ENCODE data around the gene SGTA.

SGTA gene

DNA sequence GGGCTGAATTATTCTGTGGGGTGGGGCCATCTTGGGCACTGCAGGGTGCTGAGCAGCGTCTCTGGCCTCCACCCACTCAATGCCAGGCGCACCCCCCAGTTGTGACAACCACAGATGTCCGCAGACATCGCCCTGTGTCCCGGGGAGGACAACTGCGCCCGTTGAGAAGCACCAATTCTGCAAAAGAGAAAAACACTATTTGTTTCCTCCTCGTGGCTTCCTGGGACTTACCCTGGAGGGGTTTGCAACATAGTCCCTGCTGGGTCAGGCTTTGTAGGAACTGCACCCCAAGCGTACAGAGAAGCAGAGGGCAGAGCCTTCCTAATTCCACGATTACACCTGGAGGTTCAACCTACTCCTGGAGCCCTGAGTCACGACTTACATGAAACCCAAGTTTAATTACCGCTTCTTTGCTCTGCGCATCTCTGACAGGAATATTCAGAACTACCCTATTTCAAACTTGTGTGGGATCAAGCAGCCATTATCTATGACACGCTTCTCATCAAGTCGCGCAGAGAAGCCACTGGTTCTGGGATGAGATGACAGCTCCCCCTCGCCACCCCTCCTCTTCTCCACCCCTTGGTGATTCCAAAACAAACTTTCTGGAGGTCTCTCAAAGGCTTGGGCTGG is 32.1 kb downstream of the SGTA start:
- no peak for DNase-seq (ENCODE audit: low read depth)

DNA sequence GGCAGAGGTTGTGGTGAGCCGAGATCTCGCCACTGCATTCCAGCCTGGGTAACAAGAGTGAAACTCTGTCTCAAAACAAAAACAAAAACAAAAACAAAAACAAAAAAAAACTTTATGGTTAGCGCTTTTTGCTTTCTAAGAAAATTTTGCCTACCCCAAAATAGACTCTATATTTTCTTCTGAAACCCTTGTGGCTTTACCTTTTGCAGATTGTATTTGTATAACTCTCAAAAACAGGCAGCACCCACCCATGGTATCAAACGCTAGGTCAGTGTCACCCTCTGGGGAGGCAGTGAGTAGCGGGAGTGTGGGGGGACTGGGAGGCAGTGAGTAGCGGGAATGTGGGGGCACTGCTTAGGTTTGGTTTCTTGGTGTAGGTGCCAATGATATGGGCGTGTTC is 35.7 kb downstream of the SGTA start:
- no peak for DNase-seq (ENCODE audit: low read depth)

DNA sequence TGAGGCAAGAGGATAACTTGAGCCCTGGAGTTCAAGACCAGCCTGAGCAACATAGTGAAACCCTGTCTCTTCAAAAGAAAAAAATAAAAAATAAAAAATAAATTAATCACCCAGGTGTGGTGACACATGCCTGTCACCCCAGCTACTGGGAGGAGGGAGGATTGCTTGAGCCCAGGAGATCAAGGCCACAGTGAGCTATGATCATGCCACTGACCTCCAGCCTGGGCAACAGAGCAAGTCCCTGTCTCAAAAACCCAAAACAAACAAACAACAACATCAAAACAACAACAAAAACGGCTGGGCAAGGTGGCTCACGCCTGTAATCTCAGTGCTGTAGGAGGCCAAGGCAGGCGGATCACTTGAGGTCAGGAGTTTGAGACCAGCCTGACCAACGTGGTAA is 39.0 kb downstream of the SGTA start:
- no peak for DNase-seq (ENCODE audit: low read depth)

DNA sequence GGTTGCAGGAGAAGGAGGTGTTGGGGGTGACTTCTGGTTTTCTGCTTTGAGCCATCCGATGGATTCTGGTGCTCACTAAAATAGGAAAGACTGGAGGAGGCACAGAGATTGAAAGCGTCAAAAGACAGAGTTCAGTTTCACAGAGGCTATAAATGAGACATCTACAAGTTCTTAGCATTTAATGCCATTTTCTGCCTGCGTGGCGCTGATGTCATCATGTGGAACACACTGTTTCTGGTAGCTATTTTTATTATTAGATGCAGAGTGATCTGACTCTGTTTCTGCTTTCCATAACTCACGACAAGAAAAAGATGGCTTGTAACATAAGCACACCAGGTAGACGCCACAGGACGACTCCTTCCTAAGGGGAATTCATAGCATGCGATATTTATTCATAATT is 40.0 kb downstream of the SGTA start:
- DNase-seq (ENCODE audit: low read depth) = no peak

DNA sequence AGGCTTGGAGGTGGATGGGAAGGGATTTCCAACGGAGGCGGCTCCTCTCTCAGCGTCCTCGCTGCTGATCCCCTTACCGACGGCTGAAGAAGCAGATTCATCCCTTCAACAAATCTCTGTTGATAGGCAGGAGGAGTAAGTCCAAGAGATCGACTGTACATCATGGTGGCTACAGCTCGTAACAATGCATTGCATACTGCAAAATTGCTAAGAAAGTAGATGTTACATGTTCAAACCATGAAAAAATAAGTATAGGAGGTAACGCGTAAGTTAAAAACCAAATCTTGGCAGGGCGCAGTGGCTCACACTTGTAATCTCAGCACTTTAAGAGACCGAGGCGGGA is 42.8 kb downstream of the SGTA start:
- DNase-seq (ENCODE audit: low read depth) = no peak

DNA sequence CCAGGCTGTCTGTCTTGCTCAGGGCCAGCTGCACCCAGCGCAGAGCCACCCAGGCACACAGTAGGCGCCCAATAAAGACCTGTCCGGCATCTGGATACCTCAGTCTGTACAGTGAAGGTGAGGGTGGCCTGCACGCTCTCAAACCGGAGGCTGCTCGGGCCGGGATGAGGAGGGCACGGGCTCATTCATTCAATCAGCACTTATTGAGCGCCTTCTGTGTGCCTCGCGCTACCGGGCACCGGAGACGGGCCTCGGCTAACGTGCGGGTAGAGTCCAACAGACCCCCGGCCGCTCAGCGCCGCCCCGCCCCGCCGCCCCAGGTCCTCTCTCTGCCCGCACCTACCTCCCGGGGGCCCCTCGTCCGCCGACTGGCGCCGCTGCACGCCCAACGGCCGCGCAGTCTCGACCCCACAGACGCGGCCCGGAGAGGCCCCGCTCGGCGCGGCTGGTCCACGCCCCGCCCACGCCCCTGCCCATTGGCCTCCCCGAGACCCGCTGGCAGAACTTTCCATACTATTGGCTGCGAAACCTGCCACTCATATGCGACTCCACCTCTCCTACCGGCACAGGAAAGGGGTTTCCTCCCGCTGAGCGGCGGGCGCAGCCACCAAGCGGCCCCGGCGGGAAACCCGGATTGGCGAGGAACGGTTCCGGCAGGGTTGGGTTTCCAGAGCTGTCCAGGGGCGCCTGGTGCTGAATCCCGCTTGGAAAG is 43.3 kb downstream of the SGTA start, which contains the start of gene SLC39A3:
TSS of gene SLC39A3 (minus strand) at position 416 of the 712 bp plus-strand sequence. CDS start 2,760 bp downstream, outside the sequence.
- DNase-seq (ENCODE audit: low read depth) = peak; percentile 96

DNA sequence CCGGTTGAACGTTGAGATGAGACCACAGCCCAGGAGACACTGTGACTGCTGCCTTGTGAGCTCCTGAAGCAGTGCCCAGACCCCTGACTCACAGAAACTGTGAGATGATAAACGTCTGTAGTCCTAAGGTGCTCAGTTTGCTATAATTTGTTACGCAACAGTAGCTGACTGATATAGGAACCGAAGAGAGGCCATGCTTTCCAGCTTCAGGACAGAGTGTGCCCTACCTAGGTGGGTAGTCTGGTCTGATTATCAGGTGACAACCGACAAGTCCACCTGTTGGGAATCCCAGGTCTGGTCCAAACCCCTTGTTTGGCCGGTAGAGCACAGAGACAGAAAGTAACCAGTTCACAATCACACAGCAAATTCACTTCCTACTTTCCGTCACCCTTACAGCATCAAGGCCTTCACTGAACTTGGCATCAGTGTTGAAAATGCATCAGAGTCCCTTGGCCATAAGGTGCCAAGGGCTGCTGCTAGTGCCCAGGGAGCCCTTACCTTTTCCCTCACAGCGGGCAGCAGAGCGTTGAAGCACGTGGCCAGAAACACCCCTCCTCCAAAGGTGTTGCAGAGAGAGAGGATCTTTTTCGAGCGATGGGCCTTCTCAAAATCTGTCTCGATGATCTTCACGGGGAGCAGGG is 46.4 kb downstream of the SGTA start:
- no peak for DNase-seq (ENCODE audit: low read depth)

DNA sequence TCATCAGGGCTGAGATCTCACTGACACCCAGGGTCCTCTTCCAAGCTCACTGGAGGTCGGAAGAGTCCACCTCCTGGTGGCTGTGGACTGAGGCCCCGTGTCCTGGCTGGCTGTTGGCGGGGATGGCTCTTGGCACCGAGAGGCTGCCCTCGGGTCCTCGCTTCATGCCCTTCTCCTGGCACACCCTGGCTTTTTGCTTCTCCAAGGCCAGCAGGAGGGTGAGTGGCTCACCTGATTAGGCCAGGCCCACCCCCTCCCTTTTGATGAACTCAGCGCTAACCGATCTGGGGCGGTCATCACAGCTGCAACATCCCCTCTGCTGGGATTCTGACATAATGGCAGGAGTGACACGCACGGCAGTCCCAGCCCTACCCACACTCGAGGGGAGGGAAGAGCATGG is 47.7 kb downstream of the SGTA start:
- DNase-seq (ENCODE audit: low read depth) = no peak

DNA sequence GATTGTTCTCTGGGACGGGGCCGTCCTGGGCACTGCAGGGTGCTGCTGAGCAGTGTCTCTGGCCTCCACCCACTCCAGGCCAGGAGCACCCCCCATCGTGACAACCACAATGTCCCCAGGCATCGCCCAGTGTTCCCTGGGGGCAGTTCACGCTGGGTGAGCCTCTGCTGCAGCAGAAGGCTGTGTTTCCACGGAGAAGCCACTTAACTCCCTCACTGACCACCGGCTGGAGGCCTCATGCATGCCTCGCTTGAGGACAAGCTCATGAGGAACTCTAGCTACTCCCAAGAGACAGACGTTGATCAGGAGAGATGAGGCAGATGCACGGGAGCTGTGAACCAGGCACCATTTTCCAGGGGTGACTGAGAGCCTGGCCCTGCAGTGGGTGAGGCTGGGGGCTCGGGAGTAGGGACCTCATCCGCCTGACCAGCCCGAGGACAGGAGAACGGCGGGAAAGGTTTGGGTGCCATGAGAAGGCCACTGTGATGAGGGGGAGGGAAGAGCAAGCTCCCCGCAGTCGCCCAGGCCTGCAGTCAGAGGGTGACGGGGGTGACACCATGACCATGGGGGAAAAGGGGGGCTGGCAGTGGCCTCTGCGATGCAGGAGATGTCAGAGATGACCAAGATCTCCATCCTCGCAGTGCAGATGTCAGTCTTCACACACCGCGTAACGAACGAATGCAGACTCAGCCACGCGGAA is 48.3 kb downstream of the SGTA start:
- no peak for DNase-seq (ENCODE audit: low read depth)

DNA sequence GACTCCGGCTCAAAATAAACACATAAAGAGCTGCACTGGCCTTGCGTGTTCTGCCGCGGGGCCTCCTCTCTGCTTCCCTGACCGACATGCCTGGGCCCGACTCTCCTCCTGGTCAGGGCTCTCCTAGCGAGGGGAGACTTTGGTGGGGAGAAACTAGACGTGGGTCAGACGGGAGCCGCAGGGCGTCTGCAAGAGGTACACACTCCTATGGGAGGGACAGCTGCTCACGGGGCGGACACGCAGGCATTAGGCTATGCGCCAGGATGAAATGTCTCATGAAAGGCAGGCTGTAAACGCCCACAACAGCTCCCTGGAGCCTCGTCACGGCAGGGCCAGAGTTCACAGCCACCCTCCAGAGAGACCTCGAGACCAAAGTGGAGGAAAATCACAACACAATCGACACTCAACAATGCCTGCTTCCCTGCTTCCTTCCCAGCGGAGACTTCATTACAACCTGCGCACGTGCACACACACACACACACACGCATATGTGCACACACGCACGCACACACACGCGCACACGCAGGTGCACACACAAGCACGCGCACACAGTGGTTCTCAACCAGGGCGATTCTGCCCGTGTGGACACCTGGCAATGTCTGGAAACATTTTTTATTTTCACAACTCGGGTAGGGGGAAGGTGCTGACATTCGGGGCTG is 49.0 kb downstream of the SGTA start:
- no peak for DNase-seq (ENCODE audit: low read depth)

DNA sequence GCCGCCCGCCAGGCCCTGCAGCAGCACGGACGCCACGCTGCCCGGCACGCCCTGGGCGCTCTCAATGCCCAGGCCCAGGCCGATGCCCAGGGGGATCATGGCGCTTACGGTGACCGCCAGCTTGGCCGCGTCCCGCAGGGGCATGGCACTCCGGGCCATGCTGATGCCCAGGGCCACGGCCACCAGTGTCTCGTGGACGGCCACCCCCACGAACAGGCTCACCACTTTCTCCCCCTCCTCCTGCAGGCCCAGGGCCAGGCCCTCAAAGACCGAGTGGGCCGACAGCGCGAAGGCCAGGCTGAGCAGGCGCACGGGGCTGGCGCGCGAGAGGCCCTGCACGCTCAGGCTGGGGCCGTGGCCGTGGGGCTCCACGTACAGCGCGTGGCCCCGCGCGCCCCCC is 50.2 kb downstream of the SGTA start:
- no peak for DNase-seq (ENCODE audit: low read depth)

DNA sequence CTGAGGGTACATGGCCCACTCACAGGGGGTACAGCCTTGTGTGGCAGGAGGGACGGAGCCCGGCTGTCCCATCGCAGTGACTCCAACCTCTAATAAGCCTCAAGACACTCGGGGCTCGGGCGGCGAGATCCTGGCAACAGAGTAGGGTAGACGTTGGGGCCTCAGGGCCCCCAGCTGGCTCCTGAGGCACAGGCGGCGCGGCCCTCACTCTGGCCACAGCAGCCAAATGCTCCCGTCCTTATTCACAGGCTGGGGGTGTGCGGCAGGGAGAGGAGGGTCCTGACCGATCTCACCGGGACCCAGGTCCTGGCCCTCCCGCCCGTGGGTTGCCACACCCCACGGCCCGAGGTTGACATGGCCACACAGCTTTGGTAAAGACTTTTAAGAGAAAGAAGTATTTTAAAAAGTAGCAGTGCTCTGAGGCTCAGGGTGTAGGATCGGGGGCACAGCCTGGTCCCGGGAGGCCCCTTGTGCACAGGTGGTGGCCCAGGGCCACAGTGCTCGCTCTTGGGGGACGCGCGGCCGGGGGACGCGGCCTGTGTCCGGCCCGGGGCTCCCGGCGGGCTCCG is 50.8 kb downstream of the SGTA start:
- DNase-seq (ENCODE audit: low read depth) = no peak

DNA sequence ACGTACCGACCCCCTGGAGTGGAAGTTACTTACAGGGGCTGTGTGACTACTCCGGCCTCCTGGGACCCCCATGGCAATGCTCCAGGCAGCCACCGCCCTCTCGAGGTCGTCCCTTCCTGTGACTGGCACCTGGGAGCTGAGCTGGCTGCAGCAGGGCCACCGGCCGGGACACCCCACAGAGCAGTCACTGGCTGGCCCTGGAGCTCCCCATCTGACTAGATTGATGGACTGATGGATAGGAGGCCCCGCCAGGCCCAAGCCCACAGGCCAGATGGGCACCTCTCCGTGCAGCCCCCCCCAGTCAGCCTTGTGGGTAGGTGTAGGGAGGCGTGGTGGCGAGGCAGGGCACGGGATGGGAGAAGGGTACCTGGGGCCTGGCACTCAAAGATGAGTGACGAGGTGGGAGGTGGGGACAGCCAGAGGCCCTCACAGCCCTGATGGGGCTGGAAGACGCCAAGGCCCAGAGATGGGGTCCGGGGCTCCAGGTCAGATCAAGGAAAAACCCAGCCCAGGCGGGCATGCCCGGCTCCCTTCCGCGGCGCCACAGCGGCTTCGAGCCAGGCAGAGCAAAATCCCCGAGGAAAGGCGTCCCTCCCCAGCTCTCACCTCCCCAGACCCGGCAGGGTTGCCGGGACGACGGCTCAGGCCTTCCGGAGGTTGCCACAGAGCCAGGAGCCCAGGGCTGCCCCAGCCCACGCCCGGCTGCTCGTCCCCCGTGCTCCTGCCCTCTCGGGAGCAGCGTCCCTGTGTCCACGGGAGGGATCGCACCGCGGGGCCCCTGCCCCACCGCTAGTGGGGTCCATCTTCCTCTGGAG is 51.7 kb downstream of the SGTA start:
- no peak for DNase-seq (ENCODE audit: low read depth)

DNA sequence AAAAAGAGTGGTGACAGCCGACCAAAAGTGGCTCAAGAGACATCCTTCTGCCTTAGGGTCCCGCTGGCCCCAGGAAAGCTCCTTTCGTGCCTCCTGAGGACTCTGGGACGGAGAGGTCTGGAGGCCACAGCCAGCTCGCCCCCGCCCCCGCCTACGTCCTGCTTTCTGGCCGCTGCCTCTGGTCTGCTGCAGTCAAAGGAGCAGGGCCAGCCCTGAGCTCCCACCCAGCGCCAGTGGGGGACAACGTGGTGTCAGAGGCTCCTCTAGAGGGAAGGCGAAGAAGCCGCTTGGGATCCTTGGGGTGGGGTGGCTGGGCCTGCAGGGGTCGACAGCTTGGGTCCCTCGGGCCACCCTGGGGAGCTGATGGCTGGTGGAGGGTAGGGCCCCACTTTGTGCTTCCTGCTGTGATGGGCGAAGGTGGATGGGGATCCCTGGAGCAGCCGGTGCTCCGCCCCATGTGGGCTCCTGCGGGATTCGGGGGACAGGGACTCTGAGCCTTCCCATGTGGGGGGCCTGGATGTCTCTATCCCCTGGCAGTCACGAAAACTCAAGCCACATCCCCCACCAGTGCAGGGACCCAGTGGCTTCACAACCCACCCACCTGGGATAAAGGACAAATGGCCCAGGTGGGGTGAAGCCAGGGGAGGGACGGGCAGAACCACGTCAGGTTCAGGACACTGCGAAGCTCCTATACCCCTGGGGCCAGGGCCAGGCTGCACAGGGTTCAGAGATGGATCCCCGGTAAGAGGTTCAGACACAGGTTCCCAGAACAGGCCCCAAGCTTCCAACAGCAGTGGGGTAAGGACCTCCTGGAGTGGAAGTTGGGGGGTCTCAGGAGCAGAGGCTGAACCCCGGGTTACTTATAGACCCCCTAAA is 52.9 kb downstream of the SGTA start:
- no peak for DNase-seq (ENCODE audit: low read depth)

DNA sequence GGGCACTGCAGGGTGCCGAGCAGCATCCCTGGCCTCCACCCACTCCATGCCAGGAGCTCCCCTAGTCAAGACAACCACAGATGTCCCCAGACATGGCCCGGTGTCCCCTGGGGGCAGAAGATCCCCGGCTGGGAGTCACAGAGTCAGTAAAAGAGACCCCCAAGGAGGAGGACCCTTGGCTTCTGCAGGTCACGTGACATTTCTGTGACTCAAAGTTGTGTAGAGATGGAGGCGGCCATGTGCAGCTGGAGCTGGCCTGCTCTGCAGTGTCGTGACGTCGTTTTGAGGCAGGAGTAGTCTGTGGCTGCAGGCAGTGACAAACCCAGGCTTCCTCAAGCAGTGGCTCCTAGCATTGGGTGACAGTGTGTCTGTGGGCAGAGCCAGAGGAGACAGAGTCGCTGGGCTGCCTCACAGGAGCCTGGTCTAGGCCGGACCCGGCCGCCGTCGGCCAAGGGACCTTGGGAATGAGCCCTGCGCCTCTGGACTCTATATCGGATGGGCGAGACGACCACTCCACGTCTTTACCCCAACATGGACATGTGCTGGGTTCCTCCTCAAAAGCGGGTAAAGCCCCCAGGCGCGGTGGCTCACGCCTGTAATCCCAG is 54.2 kb downstream of the SGTA start:
- DNase-seq (ENCODE audit: low read depth) = no peak

DNA sequence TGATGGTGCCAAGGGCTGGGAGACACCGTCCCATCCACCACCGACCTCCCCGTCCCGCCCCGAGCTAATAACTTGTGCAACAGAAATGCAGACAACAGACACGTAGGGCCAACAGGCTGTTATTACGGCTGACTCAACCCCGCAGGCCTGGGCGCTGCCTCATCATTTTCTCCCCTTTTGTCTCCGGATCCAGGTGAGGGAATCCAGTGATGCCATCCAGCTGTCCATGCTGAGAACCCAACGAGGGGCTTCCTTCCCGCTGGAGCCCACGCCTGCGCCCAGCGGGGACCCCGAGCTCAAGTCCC is 55.5 kb downstream of the SGTA start:
- no peak for DNase-seq (ENCODE audit: low read depth)

DNA sequence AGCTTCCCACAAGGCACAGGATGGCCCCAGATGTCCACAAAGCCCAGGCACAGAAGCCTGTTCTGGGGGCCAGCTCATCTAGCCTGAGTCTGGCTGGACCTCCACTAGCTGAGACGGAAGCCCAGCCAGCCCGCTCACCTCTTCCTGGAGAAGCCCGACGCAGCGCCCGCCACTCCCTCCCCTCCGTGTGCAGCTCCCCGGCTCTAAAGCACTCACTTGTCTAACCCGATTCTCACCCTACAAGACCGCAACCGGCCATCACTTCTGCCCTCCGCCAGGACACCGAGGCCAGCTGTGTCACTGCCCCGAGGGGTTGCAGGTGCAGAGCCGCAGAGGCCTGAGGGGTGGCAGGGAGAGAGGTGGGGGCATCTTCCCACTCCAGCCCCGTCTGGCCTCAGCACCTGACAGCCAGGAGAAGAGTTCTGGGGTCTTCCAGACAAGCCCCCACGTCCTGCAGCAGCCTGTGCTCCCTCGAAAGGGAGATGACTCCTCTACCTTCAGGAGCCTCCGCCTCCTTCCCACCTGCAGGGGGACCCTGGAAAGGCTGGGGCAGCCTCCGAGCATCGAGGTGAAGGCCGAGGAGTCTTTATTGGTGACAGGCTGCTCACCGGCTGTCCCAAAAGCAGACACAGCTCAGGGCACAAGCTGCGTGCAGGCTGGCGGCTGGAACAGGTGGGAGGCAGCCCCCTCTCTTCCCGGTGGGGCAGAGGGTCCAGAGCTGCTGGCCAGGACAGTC is 56.0 kb downstream of the SGTA start:
- no peak for DNase-seq (ENCODE audit: low read depth)

DNA sequence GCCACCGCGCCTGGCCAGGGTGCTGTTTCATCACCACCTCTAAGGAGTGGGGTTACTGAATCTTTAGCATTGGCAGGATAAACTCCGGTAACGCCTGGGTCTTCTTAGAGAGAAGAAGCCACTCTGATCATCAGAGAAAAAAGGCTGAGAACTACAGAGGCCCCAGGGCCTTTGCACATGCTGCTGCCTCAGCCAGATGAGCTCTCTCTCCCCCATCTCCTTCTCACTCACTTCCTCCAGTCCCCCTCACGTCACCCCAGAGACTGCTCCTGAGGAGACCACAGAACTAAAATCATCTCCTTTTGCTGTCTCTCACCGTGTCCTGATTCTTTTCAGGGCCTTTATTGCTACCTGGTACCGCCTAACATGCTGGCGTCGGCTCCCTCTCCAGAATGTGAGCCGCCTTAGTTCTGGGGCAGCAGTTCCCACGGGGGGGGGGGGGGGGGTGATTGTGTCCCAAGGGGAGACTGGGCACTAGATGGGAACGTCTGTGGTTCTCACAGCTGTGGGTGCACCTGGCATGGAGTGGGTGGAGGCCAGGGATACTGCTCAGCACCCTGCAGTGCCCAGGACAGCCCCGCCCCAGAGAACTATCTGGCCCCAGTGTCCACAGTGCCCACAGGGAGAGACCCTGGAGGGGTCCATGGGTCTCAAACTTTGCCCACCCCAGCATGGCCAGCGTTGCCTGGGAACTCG is 56.8 kb downstream of the SGTA start:
- no peak for DNase-seq (ENCODE audit: low read depth)

DNA sequence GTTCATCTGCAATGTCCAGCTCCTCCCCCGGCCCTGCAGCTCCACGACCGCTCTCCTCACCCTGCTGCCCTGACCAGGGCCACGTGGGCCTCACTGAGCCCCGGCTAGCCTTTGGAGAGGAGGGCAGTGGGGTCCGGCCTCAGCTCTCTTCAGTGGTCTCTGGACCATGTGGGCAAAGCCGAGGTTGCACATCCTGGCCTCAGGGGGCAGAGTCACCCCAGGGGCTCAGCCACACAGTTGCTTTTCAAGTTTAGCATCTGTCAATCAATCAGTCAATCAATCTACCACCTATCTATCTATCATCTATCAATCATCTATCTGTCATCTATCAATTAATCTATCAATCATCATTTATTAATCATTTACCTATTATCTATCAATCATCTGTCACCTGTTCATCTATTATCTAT is 58.9 kb downstream of the SGTA start:
- no peak for DNase-seq (ENCODE audit: low read depth)

All from GM04504 (cell line).